Measurements from ENCODE around the gene NAV3.

- TF ChIP-seq, protein P1, sequence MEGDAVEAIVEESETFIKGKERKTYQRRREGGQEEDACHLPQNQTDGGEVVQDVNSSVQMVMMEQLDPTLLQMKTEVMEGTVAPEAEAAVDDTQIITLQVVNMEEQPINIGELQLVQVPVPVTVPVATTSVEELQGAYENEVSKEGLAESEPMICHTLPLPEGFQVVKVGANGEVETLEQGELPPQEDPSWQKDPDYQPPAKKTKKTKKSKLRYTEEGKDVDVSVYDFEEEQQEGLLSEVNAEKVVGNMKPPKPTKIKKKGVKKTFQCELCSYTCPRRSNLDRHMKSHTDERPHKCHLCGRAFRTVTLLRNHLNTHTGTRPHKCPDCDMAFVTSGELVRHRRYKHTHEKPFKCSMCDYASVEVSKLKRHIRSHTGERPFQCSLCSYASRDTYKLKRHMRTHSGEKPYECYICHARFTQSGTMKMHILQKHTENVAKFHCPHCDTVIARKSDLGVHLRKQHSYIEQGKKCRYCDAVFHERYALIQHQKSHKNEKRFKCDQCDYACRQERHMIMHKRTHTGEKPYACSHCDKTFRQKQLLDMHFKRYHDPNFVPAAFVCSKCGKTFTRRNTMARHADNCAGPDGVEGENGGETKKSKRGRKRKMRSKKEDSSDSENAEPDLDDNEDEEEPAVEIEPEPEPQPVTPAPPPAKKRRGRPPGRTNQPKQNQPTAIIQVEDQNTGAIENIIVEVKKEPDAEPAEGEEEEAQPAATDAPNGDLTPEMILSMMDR (IDR thresholded peaks at IDR 0.05): no peak
- TF ChIP-seq POLR2A (IDR thresholded peaks at IDR 0.05): no peak
These were observed 377.4 kb downstream of the NAV3 start for GRCh38 chr12:78208092-78208491.
